ENCODE results near the gene CHD3.

Gene CHD3

GRCh38 chr17:7888184-7888920 is at the start of gene CHD3:
Gene CHD3 (plus strand): TSS chr17:7888789. CDS start chr17:7889001, 212 bp downstream.
- DNase-seq, result peak; percentile 59

- no peak for DNase-seq
Observed at GRCh38 chr17:7839190-7839875, 49.3 kb upstream of the CHD3 start.

GRCh38 chr17:7839876-7840261 is 48.7 kb upstream of the CHD3 start:
- no peak for DNase-seq

GRCh38 chr17:7840441-7840840 is 48.1 kb upstream of the CHD3 start:
- no peak for DNase-seq

GRCh38 chr17:7840875-7841274 is 47.7 kb upstream of the CHD3 start:
- DNase-seq, result no peak

- DNase-seq, result peak; percentile 40
Observed at GRCh38 chr17:7841396-7841914, 47.1 kb upstream of the CHD3 start.

GRCh38 chr17:7841915-7842379 is 46.6 kb upstream of the CHD3 start:
- DNase-seq, result peak; percentile 89

- DNase-seq, result peak; percentile 50
Observed at GRCh38 chr17:7842380-7843256, 46.0 kb upstream of the CHD3 start.

GRCh38 chr17:7843257-7843535 is 45.4 kb upstream of the CHD3 start:
- no peak for DNase-seq

GRCh38 chr17:7843536-7844291 is 44.9 kb upstream of the CHD3 start:
- DNase-seq, result peak; percentile 77

- DNase-seq, result peak; percentile 79
Observed at GRCh38 chr17:7844292-7845154, 44.1 kb upstream of the CHD3 start.

- no peak for DNase-seq
Observed at GRCh38 chr17:7845359-7846062, 43.1 kb upstream of the CHD3 start.

- no peak for DNase-seq
Observed at GRCh38 chr17:7846063-7846735, 42.4 kb upstream of the CHD3 start.

- no peak for DNase-seq
Observed at GRCh38 chr17:7846765-7847661, 41.6 kb upstream of the CHD3 start.

GRCh38 chr17:7848131-7848579 is 40.4 kb upstream of the CHD3 start:
- DNase-seq, result no peak

GRCh38 chr17:7848739-7849129 is 39.9 kb upstream of the CHD3 start:
- DNase-seq, result no peak

- DNase-seq, result no peak
Observed at GRCh38 chr17:7849130-7849750, 39.3 kb upstream of the CHD3 start.

- no peak for DNase-seq
Observed at GRCh38 chr17:7849751-7850504, 38.7 kb upstream of the CHD3 start.

Data from DMS79 (cell line).